ENCODE results near the gene FAM174B. TPM values are rescaled to one million over a fixed set of nuclear protein-coding genes. Genes with fewer than 3 reads are reported as not detected.
A peak's percentile ranks its signal among the peaks of the same experiment; 100 is the strongest.

The FAM174B gene
- total and polyA plus RNA-seq, 10 of the 15 experiments (the other 5 are each of a cell fraction or from before 2014, with no cell fraction given), result 0.71 to 15.9 (median 4.2) TPM

DNA sequence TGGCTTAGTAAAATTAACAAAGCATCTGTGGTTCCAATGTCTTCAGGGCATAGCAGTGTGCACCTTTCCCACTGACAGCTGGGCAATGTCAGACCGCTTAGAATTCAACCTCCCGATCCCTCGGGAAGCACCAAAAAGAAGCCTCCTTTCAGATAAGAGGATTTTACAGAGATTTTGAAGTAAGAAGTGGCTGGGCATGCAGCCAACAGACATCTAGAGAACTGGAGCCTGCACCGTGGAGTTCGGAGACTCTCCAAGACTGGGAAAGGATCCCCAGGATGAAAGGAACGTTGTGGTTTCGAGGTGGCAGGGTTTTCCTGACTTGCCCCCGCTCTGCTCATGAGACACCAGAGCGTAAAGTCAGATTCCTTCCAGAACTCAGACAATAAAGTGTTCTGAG, 5.3 kb downstream of the FAM174B start:
- intact Hi-C loops (cut with micrococcal nuclease; ENCODE audit: unreplicated experiment), result no loop called here
- RAD21 ChIA-PET (ENCODE audit: unreplicated experiment), result no interaction called here

More for the DNA sequence above, 5.3 kb downstream of the FAM174B start:
- Histone ChIP-seq H3K4me3 (0 out of 2 replicates have a peak overlapping the region, but pooled peaks have one; percentile 19), H3K27ac (ENCODE audit: control insufficient read depth, insufficient read depth) (no peak overlapping the region), H2AFZ (ENCODE audit: control insufficient read depth, low read depth, low read length) (no peak overlapping the region), H3K36me3 (ENCODE audit: control insufficient read depth in 2 of 2, insufficient read depth in 2 of 2, low read length in 1 of 2) (no peaks in the 10 kb centered on the region; a peak in 1 of 4 replicates), H3K79me2 (ENCODE audit: control insufficient read depth, insufficient read depth, low read length) (peaks cover 75% of the 10 kb centered on the region), H3K27me3 (replicated peaks in 1 of 2; ENCODE audit: control insufficient read depth in 2 of 2, insufficient read depth in 2 of 2, low read length in 1 of 2) (no peaks in the 10 kb centered on the region), H3K9ac (ENCODE audit: control insufficient read depth, insufficient read depth, low read length) (no peak overlapping the region), H3K4me1 (ENCODE audit: control insufficient read depth, insufficient read depth, low read length) (peaks cover 4% of the 10 kb centered on the region; the same call in 1 of the 2 replicates), H3K9me3 (replicated peaks; ENCODE audit: control insufficient read depth, insufficient read depth, low read length) (peaks cover 6% of the 10 kb centered on the region; the same call in 2 of the 3 replicates), H3K4me2 (ENCODE audit: control insufficient read depth, insufficient read depth) (peak overlapping the region; percentile 52), H4K20me1 (ENCODE audit: control insufficient read depth, insufficient read depth) (no peaks in the 10 kb centered on the region)
- ChIA-PET SMC1A (ENCODE audit: uncharacterized antibody, unreplicated experiment) (interaction anchor here (0.7 kb wide), 1 partner anchor 66 kb away, joined by 3 read pairs; no protein-coding TSS in a partner anchor), CTCF (interaction anchor here (1.3 kb wide), 1 partner anchor 15 kb away, joined by 3 read pairs; no protein-coding TSS in a partner anchor), POLR2A (no interaction called here)
- ATAC-seq (no peak), FAIRE-seq (no peak), DNase-seq (ENCODE audit: low read depth, low spot score) (no peak)
- no peak for TF ChIP-seq SKIL (IDR thresholded peaks at IDR 0.05; ENCODE audit: low read depth, poor library complexity, severe bottlenecking)
- WGBS (ENCODE audit: insufficient coverage, insufficient replicate concordance, low lambda C conversion rate, missing lambda C conversion rate), result 56% methylated on average over 9 of the region's 9 CpGs
- in situ Hi-C loops (cut with MboI), result loop anchor here (10.0 kb wide), 1 partner anchor 265 kb away; no protein-coding TSS in a partner anchor
- BruUV-seq (replicated peaks), result no TSS peak
